CMK (cell line): ENCODE data around the gene TMPRSS4.

ENCODE experiments used
- DNase-seq: peaks from one replicate; pipeline ENCODE4 v3.0.0-alpha.2; 2010; ENCODE audit warnings: low read depth

TMPRSS4 gene

DNA sequence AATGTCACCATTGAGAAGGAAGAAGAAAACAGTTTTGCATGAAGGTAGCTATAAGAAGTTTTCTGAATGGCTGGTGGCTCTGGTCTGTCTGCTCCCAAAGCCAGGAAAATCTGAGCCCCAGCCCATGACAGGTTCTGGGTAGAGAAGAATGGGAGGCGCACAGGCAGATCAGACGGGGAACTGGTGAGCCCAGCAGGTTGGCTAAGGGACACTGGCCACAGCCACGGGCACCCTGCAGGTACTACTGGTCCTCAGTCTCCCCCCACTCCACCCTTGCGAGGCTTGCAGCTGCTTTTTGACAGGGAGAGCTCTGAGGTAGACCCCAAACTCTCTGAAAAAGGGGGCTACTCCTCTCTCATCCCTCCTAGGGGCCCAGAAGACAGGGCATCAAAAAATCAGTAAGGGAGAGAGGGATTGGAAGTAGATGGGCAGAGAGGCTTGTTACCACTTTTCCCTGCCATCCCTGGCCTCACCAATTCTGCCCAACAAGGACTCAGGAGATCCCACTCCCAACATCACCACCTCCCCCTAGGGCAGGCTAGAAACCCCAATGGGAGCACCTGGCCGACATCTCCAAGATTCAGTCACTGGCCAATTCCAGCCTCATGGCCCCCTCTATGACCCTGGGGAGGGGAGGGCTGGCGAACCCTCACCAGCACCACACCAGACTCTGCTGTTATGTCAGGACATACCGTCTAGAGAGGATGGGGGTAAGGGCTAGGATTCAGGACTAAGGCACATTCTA is 58.3 kb downstream of the TMPRSS4 start:
- DNase-seq = no peak

DNA sequence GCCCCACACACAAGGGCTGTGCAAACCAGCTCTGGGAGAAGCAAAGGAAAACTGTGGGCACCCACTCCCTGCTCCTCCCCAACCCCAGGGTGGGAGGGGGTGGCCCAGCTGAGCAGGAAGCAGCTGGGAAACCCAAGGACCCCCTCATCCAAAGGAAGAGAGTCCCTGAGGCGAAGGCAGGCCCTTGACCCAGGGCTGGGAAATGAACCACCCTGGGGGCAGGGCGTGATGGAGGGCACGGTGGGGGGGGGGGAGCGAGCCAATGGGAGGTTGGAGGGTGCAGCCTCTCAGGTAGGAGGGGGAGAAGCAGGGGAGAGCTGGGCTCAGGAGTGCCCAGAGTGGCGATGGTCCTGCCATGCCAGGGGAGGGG is 58.9 kb downstream of the TMPRSS4 start:
- no peak for DNase-seq

DNA sequence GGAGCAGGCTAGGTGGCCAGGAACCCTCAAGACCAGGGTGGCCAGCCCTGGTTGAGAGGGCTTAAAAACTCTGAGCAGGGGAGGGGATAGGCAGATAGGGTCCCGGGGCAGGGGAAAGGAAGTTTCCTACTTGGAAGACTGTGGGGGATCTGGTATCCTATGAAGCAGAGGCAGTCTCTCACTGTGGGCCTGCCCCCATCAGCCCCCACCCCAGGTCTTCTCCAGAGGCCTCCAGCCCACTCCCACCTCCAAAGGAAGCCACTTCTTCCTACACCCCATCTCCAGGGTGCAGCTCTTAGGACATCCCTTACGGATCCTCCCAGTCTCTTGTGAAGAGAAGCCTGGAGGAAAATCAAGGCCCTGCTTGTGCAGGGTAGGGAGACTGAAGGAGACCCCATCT is 59.5 kb downstream of the TMPRSS4 start:
- no peak for DNase-seq

DNA sequence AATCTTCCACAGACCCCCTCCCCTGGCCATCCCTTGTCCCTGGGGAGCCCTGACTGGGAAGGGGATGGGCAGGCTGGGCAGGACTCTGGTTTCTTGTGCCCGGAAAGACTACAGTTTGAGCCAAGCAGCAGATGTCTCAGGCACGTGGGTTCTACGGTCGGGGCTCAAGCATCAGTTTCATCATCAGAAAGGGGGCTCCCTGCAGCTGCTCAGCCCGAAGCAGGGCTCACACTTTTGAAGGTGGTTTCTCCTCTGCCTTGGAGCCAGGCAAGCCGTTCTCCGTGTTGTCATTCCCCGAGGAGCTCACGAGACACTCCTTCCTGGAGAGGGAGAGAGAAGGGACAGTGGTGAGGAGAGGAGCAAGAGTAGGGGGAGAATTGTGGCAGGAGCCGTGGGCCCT is 59.9 kb downstream of the TMPRSS4 start:
- DNase-seq = no peak

DNA sequence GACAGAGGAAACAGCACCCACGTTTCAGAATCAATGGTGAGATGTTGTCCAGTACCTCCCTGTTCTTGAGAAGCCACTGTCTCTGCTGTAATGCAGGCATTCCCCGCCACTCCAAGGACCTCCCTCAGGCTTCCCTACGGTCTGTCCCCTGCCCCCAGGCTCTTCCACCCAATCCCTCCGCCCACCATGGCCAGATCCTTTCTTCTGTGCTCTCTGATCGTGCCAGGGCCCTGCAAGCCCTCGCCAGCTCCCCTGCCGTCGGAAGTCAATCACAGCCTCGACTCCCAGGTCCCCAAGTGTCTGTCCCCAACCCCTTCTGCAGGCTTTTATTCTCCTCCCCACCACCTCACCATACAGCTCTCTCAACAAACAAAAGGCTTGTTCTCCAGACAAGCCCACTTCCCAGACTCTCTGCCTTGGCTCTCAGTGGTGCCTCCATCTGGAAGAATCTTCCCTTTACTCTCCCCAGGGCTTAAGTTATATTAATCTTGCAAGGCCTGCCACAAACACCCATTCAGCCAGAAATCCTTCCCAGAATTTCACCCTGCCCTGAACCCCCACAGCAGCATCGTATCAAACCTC is 62.1 kb downstream of the TMPRSS4 start:
- no peak for DNase-seq

DNA sequence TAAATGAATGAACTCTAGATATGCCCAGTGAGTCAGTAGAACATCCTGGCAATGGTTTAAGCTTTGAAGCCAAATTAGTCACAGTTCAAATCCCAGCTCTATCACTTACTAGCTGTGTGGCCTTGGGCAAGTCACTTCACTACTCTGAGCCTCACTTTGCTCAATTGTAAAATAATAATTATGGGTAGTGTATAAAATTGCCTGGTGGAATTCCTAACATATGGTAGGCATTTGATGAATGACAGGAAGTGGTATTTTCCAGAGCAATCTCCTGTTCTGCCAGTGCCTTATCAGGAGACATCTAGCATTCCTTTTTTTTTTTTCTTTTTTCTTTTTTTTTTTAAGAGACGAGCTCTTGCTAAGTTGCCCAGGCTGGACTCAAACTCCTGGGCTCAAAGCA is 62.7 kb downstream of the TMPRSS4 start:
- DNase-seq = no peak

DNA sequence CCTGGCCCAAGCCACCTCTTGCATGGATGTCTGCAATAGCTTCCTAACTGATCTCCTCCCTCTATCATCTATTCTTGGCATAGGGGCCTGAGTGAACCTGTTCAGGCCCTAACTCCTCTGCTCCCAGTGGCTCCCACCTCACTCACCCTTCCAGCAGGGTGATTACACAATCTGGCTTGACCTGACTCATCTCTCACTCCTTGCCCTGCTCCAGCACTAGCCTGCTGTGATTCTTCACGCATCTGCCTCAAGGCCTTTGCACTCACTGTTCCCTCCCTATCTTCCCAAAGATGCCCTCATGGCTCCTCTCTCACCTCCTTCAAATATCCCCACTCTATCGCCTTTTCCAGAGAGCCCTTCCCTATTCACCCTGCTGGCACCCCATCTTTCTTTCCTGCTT is 65.2 kb downstream of the TMPRSS4 start:
- no peak for DNase-seq

DNA sequence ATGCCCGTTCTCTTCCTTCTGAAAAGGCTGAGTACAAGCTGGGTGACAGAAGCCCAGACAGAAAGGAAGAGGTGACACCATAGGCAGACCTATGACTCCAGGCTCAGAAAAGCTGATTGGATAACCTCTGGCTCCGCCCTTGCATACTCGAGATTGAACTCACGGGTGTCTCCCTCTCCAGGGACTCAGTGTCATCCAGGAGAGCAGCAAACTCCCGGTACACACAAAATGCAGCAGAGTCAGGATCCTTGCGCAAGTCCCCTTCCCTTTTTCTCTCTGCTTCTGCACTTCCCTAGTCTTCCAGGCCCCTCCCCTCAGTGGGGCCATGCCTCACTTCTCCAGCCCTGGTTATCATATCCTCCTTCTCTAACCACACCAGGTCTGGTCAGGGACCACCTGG is 65.9 kb downstream of the TMPRSS4 start:
- DNase-seq = no peak

DNA sequence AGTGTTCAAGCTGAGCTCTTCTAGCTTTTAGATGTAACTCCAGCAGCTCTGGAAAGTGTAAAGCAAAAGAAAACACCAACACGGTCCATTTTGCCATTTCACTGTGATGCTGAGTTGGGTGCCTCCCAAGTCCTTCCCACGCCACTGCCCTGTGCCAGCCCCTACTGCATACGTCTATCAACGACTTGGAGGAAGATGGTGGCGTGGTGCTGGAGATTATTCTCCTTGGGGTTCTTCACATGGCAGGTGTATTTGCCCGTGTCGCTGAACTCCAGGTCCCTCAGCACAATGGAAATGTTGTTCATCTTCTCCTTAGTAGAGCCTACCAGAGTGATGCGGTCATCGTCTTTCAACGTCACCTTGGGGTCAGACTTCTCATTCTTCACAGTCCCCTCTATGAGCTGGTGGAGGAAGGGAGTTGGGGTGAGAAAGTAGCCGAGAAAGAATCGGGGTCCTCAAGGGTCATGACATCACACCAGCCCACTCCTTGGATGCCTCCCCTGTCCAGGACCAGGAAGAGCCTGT is 66.8 kb downstream of the TMPRSS4 start:
- no peak for DNase-seq

DNA sequence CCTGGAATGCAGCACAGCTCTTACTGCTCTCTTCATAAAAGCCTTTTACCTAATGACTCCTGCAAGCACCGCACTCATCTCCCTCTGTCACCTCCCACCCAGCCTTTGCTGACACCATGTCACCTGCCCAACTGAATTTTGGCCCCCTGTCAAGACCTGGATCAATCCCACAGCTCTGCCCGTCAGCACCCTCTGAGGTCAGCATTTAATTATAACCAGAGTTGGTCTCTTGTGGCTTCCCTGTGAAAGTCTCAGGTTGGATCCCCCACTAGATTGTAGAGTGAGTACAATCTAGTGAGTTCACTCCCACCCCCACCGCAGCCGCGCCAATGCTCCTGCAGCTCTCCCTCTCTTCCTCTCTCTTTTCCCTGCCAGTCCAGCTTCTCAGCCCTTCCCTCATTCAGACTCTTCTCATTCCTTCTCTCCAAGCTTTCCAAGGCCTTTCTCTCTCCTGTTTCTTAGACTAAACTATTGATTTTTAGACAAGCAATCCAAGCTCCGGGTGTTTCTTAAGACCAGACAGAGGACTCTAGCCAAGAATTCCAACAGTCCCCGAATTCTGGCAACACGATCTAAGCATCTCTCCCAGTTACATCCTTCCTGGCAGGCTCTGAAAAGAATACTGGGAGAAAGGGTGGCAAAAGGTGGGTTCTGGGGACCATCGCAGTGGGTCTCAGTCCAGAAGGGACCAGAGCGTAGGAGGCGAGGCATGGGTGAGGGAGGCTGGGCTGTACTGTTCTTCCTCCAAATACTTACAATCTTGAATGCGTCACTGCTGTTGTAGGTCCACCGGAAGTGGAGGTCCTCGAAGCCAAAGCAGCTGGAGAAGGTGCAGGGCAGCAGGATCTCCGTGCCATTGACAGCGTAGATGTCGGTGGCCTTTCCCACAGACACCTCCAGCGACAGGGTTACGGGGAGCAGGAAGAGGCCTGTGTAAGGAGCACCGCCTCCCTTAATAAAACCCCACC is 67.7 kb downstream of the TMPRSS4 start:
- DNase-seq = no peak

DNA sequence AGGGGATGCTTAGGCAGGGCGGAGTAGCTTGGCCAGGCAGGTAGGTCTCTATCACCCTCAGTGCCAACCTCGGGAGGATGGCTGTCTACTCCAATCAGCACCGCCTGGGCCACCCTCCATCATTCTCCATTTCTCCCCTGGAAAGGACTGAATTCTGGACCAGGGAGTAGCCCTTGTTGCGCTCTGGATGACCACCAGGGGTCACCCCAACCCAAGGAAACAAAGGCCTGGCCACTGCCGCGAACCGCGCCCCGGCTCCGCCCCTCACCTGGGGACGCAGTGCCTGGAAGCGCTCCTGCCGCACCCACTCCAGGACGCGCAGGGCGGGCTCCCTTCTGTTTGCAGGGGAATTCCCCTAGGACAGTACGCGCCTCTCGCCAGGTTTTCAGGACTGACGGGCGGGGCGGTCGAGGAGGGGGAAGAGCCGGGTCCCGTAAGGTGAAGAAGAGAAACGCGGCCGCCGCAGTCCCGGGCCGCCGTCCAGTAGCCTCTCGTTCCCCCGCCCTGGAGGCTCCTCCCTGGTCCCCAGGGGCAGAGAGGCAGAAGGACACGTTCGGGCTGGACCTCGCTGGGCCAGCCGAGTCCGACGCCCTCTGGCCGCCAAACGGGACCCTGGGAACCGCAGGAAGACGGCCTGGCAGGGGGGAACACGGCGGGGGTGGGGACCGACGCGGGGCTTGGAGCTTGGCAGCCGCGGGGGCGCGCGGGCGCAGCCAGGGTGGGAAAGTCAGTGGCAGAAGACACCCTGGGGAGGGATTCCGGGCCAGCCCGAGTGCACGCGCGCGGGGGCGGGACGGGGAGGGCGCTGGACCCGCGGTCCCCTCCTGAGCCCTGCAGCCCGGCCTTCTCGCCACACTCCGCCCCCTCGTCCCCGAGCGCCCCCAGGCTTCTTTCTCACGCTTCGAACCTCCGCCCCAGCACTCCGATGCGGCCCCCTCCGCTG is 68.7 kb downstream of the TMPRSS4 start:
- DNase-seq = peak; percentile 66

DNA sequence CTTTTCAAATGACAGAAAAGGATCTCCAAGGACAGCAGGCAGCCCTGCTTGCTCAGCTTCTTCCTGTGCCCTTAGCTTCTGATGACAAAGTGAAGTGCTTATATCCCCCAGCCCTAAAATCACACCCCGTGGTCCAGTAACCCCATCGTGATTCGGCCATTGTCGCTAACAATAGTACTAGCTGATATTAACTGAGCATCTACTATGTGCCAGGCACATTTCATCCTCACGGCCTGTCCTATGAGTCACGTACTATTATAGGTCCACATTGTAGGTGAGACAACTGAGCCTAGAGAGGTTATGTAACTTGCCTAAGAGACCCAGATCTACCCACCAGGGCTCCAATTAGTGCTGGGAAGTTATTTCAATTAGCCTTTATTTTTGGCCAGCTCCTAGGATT is 69.7 kb downstream of the TMPRSS4 start:
- no peak for DNase-seq

DNA sequence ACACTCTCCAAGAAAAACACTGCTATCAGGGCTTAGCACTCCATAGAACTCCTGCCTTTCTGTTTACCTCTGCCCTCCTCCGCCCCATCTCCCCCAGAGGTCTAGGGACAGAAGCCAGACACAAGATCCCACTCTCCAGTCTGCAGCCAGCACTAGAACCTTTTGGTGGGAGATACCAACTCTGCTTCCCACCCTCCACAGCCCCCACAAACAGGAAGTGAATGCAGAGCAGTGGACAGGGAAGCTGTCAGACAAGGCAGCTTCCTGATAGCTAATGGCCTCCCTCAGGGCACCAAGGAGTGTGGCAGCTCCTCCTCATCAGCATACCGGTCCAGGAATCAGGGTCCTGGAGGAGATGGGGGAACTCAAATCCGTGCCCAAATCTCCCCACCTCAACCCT is 70.6 kb downstream of the TMPRSS4 start:
- DNase-seq = peak; percentile 49

DNA sequence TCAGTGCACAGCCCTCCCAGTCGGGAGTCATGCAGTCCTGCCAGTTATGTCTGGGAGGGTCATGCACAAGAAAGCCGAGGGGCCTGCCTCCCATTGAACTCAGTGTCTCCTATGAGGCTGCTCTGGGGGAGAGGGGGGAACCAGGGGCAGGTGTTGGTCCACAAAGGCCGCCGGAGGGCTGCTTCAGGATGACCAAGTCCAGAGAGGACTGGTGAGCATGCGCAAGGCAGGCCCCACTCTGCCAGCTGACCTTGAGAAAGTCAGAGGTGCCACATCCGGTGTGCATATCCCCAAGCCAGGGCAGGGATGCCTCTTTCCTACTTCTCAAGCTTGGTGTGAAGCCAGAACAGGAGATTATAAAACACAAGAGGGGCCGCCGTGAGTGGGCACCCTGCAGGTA is 71.4 kb downstream of the TMPRSS4 start:
- DNase-seq = no peak

DNA sequence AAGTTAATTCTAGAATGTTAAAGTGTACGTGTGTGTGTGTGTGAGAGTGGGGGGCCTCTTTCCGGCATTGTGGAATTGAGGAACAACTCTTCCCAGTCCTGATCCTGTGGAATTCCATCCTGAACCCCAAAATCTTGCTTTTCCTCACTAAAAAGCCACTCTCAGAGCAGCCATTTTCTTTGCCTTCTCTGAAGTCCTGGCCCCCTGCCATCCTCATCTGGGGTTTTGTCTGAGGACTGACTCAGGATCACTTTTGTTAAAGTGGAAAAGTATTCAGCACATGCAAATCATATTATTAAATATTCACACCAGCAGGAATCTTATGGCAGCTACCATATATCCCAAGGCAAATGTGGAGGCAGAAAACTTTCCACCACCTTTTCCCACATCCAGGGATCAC is 72.0 kb downstream of the TMPRSS4 start:
- DNase-seq = no peak

DNA sequence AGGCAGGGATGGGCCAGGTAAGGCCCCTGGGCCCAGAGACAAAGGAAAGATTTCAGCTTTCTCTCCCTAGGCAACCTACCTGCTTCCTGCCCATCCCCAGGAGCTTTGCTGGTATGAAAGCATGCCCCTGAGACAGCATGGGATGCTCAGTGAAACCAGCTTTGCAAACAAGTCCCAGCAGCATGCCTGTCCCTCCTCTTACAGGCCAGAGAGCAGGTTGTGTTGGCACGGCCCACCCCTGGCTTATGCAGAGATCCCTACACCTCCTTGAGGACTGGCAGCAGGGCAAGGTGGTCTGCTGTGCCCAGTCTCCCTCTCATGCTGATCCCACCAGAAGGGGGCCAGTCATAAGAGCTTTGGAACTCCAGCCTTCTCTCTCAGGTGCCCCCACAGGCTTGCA is 72.6 kb downstream of the TMPRSS4 start:
- DNase-seq = no peak

DNA sequence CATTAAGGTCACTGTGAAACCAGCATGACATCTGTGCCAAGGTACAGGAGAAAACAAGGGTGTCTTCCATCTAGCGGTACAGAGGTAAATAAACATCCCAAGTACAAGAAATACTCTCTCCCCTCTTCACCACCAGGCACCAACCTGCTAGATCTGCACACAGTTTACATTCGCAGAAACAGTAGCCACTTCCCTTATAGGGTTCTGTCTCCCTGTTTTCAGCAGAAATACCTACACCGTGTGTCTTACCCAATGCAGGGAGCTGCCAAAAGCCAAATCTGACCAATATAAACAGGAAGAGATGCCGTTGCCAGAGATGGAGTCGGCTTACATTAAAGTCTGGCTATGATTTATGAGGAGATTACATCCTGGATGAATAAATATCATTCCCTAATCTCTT is 74.6 kb downstream of the TMPRSS4 start:
- no peak for DNase-seq

DNA sequence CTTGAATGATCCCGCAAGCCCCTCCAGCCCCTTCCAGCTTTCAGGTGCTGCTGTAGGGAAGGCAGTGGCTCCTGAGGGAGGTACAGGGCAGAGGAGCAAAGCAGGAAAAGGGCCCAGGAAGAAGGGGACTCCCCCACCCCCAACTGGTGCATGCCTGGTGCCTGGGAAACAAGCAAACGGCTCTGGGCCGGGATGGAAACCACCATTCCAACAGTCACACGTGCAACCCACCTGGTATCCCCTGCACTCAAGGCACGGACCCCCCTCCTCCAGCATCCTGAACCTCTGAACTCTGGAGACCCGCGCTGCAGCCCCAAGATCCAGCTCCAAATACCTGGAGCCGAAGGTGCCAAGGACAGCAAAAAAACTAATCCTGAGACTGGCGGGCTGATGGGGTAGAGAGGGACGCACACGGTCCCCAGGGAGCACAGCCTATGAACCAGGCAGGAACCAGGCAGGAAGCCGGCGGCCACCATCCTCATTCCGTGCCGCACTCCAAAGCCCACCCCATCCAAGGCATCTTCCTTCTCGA is 75.2 kb downstream of the TMPRSS4 start:
- DNase-seq = no peak

DNA sequence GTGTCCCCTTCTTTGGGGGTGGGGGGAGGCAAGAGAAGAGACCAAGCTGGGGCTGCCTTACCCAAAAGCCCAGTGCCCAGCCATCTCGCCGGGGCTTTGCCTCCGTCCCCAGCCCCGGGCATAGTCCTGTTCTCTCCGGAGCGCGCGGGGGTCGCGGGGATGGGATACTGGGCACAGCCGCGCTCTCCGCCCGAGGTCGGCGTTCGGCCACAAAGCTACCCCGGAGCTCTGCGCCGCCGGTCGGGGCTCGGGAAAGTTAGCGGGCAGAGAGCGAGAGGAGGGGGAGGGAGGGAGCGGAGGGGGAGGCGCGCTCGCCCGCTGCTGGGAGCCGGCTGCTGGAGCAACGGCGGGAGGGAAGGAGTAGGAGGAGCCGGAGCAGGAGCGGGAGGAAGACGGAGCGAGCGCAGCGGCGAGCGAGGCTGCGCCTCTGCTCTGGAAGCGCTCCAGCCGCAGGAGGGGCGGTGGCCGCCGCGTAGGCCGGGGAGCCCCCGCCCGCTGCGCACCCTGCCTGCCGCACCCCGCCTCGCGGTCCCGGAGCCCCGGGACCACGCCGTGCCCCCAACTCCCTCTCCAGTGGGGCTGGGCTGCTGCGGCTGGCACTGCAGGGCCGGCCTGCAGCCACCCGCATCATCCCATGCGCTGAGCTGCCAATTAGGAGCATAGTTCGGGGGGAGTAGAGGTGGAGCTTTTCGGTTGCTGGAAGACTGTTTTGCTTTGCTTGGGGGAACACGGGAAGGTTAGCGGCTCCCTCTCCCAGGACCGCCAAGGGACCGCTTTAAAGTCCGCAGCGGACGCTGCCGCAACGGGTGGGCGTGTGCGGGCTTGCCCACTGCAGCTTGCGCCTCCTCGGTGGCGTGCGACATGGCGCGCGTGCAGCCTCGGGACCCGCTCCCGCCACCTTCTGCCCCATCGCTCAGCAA is 75.9 kb downstream of the TMPRSS4 start, which contains the start of gene SCN4B:
Gene SCN4B, minus strand, starts transcription at position 272 of the 920 bp plus-strand sequence. Its CDS starts 150 bp downstream, at position 122.
- DNase-seq = no peak

DNA sequence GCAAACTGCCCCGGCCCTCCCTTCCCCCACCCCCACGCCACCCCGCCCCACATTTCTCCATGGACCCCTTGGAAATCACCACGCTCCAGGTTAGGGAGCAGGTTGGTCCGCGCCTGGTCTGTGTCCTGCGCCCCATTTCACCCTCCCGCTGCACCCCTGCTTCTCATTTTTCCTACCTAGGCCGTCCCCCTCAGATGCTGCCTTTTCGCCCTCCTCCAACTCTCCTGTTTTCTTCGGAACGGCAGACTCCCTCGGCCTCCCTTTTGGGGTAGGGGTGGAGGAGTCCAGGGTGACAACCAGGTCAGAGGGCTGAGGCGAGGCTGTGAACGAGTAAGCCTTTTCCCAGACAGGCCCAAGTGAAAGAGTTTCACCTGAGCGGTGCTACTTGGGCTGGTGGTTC is 76.6 kb downstream of the TMPRSS4 start:
- no peak for DNase-seq
